Adrenal gland (tissue), 5 donors: ENCODE results near the gene HOXA9.

Experiments
- POLR2A ChIP-seq, 2 donors: fragments of 450-650 bp; IDR thresholded peaks; one replicate each; pipeline ENCODE4 v1.6.1; 2017; ENCODE audit warnings: antibody characterized with exemption in 2 of 2, mild to moderate bottlenecking in 2 of 2, moderate library complexity in 1 of 2
- TF ChIP-seq, protein P1 (sequence below), 6 experiments: fragments of 450-650 bp in 4 of 6; fragments of 200-600 bp in 2 of 6; sonication (generic) in 1 of 6; IDR thresholded peaks; 1 replicate in 5 of 6; 2 replicates in 1 of 6; pipeline versions ENCODE4 v1.5.1 to v1.8.0; 2016 to 2021; ENCODE audit warnings: antibody characterized with exemption in 6 of 6, mild to moderate bottlenecking in 2 of 6, moderate library complexity in 1 of 6
- donor health status: DM: no; HTN: no; CAD: no.

DNA sequence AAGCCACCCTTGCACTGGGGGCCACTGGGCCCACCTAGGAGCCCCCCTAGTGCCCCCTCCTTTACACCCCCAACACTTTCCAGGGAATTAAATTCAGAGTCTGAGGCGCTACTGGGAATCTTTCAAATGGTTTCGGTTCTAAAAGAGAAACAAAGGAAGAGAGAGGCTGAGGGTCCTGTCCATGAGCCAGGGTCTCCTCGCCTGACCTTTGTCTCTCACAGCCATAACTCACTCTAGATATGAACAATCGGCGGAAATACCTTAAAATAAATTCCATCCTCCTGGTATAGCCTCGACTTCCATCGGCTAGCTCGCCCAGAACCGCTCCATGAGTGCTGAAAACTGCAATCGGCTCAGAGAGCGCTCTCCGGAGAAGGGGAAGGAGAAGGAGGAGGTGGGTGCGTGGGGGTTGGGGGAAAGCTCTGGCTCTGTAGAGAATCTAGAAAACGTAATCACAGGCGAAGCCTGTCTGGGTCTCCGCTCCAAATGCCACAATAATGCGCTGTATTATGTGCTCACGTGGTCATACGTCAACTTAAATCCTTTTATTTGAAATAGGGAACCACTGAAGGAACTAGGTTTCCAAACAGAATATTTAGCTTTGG is 47.3 kb downstream of the HOXA9 start:
- TF ChIP-seq, protein P1, sequence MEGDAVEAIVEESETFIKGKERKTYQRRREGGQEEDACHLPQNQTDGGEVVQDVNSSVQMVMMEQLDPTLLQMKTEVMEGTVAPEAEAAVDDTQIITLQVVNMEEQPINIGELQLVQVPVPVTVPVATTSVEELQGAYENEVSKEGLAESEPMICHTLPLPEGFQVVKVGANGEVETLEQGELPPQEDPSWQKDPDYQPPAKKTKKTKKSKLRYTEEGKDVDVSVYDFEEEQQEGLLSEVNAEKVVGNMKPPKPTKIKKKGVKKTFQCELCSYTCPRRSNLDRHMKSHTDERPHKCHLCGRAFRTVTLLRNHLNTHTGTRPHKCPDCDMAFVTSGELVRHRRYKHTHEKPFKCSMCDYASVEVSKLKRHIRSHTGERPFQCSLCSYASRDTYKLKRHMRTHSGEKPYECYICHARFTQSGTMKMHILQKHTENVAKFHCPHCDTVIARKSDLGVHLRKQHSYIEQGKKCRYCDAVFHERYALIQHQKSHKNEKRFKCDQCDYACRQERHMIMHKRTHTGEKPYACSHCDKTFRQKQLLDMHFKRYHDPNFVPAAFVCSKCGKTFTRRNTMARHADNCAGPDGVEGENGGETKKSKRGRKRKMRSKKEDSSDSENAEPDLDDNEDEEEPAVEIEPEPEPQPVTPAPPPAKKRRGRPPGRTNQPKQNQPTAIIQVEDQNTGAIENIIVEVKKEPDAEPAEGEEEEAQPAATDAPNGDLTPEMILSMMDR (IDR thresholded peaks at IDR 0.05) = no peak
- no peak for TF ChIP-seq POLR2A (IDR thresholded peaks at IDR 0.05)
